Hepatocyte (in vitro differentiated cells): Measurements from ENCODE around the gene DES. TPM values are rescaled to one million over a fixed set of nuclear protein-coding genes. Genes with fewer than 3 reads are reported as not detected.
"Not testable (repeated sequence)": the region's sequence is repeated elsewhere in the genome, so short reads cannot be mapped to it uniquely, and the experiment has no call there.

ENCODE experiments used
- DNase-seq: peaks from one replicate; pipeline ENCODE4 v3.0.0-alpha.2; 2016; ENCODE audit warnings: low spot score
- H2AFZ ChIP-seq: fragments of 200-600 bp; sonication (generic); 2 replicates; pipeline ENCODE4 v1.6.0; 2016; ENCODE audit warnings: antibody characterized with exemption, mild to moderate bottlenecking
- H3K27ac ChIP-seq: fragments of 200-600 bp; sonication (generic); 2 replicates; pipeline ENCODE4 v1.5.1; 2016; ENCODE audit warnings: mild to moderate bottlenecking
- H3K27me3 ChIP-seq: fragments of 200-600 bp; sonication (generic); 2 replicates; pipeline ENCODE4 v1.6.1; 2016
- H3K36me3 ChIP-seq: fragments of 200-600 bp; sonication (generic); replicated peaks from 2 replicates; pipeline ENCODE4 v1.5.1; 2016; ENCODE audit warnings: low read depth; ENCODE audit not compliant: insufficient read depth
- H3K4me1 ChIP-seq: fragments of 200-600 bp; sonication (generic); 2 replicates; pipeline ENCODE4 v1.5.1; 2016; ENCODE audit warnings: mild to moderate bottlenecking, moderate library complexity; ENCODE audit not compliant: insufficient read depth
- H3K4me2 ChIP-seq: fragments of 200-600 bp; sonication (generic); 2 replicates; pipeline ENCODE4 v1.6.0; 2016
- H3K4me3 ChIP-seq: fragments of 200-600 bp; sonication (generic); 2 replicates; pipeline ENCODE4 v1.5.1; 2016; ENCODE audit warnings: mild to moderate bottlenecking
- H3K79me2 ChIP-seq: fragments of 200-600 bp; sonication (generic); 2 replicates; pipeline ENCODE4 v1.6.0; 2017; ENCODE audit warnings: mild to moderate bottlenecking
- H3K9me2 ChIP-seq: fragments of 200-600 bp; sonication (generic); replicated peaks from 2 replicates; pipeline ENCODE4 v1.6.0; 2017; ENCODE audit warnings: mild to moderate bottlenecking; ENCODE audit not compliant: insufficient read depth
- H3K9me3 ChIP-seq: fragments of 200-600 bp; sonication (generic); 2 replicates; pipeline ENCODE4 v1.5.1; 2016; ENCODE audit warnings: low read depth, mild to moderate bottlenecking
- H4K20me1 ChIP-seq: fragments of 200-600 bp; sonication (generic); 2 replicates; pipeline ENCODE4 v1.6.0; 2016; ENCODE audit warnings: mild to moderate bottlenecking; ENCODE audit not compliant: insufficient read depth, poor library complexity, severe bottlenecking
- EZH2 ChIP-seq: fragments of 200-600 bp; sonication (generic); IDR thresholded peaks from 2 replicates; pipeline ENCODE4 v1.6.1; 2016; ENCODE audit warnings: antibody characterized with exemption, mild to moderate bottlenecking, borderline replicate concordance
- EZH2phosphoT487 ChIP-seq: fragments of 200-600 bp; sonication (generic); IDR thresholded peaks from one replicate; pipeline ENCODE4 v1.6.1; 2018; ENCODE audit warnings: antibody characterized with exemption, mild to moderate bottlenecking, low read depth, moderate library complexity; ENCODE audit not compliant: unreplicated experiment, severe bottlenecking
- whole genome bisulfite sequencing: methylation state at CpG from one replicate; pipeline ENCODE4 v1.1.6; 2016; ENCODE audit warnings: low lambda C conversion rate; ENCODE audit errors: missing lambda C conversion rate; 5-methylcytosine and 5-hydroxymethylcytosine counted together
- polyA plus RNA-seq: library from polyadenylated mRNA; unstranded; fragments of >200 nt; fragmentation: Nextera tagmentation; extraction: Ambion mirVana; gene quantifications from 2 replicates; pipeline ENCODE4 v1.2.1, GENCODE V29; 2016
- total RNA-seq: library from RNA; depleted of rRNA; stranded (reverse); fragments of >200 nt; gene quantifications from 2 replicates; pipeline ENCODE4 v1.2.3, GENCODE V29; 2014
- TF ChIP-seq, protein P1 (sequence below): fragments of 200-600 bp; sonication (generic); IDR thresholded peaks from 2 replicates; pipeline ENCODE4 v1.5.1; 2016; ENCODE audit warnings: antibody characterized with exemption, mild to moderate bottlenecking; ENCODE audit not compliant: poor library complexity

The DES gene
- total and polyA plus RNA-seq, 2 experiments from 2014 or later, result 60.9 to 103 TPM

DNA sequence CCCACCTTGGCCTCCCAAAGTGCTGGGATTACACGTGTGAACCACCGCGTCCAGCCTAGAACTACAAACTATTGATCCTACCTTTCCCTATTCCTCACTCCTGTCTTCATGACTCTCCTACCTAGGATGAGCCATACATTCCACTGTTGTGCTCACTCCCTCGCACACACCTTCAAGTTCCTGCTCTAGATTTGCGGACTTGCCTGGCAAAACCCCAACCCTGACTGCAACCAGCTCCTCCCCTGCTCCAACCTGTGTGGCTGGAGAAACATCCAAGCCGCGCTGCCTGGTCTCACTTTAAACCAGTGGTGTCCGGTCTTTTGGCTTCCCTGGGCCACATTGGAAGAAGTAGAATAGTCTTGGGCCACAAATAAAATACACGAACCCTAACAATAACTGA is 25.4 kb upstream of the DES start:
- 93% methylated on average over 9 of the region's 9 CpGs for WGBS
- DNase-seq, result no peak
- no peak for TF ChIP-seq EZH2phosphoT487
- TF ChIP-seq, protein P1, sequence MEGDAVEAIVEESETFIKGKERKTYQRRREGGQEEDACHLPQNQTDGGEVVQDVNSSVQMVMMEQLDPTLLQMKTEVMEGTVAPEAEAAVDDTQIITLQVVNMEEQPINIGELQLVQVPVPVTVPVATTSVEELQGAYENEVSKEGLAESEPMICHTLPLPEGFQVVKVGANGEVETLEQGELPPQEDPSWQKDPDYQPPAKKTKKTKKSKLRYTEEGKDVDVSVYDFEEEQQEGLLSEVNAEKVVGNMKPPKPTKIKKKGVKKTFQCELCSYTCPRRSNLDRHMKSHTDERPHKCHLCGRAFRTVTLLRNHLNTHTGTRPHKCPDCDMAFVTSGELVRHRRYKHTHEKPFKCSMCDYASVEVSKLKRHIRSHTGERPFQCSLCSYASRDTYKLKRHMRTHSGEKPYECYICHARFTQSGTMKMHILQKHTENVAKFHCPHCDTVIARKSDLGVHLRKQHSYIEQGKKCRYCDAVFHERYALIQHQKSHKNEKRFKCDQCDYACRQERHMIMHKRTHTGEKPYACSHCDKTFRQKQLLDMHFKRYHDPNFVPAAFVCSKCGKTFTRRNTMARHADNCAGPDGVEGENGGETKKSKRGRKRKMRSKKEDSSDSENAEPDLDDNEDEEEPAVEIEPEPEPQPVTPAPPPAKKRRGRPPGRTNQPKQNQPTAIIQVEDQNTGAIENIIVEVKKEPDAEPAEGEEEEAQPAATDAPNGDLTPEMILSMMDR, result no peak
- no peak for TF ChIP-seq EZH2
- Histone ChIP-seq H3K9me2 (no peaks in the 10 kb centered on the region), H3K9me3 (no peaks in the 10 kb centered on the region), H3K4me1 (peaks cover 7% of the 10 kb centered on the region), H3K36me3 (no peaks in the 10 kb centered on the region), H2AFZ (no peak overlapping the region), H3K27ac (no peak overlapping the region), H3K4me3 (no peak overlapping the region), H4K20me1 (no peaks in the 10 kb centered on the region), H3K4me2 (no peak overlapping the region), H3K27me3 (no peaks in the 10 kb centered on the region), H3K79me2 (no peaks in the 10 kb centered on the region)

- H2AFZ ChIP-seq, H3K9me3 ChIP-seq, H3K9me2 ChIP-seq, H3K27ac ChIP-seq, H4K20me1 ChIP-seq, H3K79me2 ChIP-seq, H3K36me3 ChIP-seq, H3K4me3 ChIP-seq, DNase-seq, H3K27me3 ChIP-seq, H3K4me2 ChIP-seq: not testable (repeated sequence)
- 93% methylated on average over 9 of the region's 9 CpGs for WGBS
- H3K4me1 ChIP-seq, result peaks cover 23% of the 10 kb centered on the region
Measured at GRCh38 chr2:219395056-219395455, 23.1 kb upstream of the DES start.

- Histone ChIP-seq H3K9me3 (no peaks in the 10 kb centered on the region), H3K4me2 (no peak overlapping the region), H3K4me1 (peaks cover 29% of the 10 kb centered on the region), H3K9me2 (no peaks in the 10 kb centered on the region), H2AFZ (no peak overlapping the region), H3K27ac (no peak overlapping the region), H3K4me3 (no peak overlapping the region), H3K36me3 (no peaks in the 10 kb centered on the region), H3K79me2 (no peaks in the 10 kb centered on the region), H4K20me1 (no peaks in the 10 kb centered on the region), H3K27me3 (no peaks in the 10 kb centered on the region)
- TF ChIP-seq EZH2phosphoT487 (no peak), EZH2 (no peak)
- TF ChIP-seq, protein P1, result no peak
- 94% methylated on average over 3 of the region's 3 CpGs for WGBS
- no peak for DNase-seq
Measured at GRCh38 chr2:219395609-219396008, 22.6 kb upstream of the DES start.

DNA sequence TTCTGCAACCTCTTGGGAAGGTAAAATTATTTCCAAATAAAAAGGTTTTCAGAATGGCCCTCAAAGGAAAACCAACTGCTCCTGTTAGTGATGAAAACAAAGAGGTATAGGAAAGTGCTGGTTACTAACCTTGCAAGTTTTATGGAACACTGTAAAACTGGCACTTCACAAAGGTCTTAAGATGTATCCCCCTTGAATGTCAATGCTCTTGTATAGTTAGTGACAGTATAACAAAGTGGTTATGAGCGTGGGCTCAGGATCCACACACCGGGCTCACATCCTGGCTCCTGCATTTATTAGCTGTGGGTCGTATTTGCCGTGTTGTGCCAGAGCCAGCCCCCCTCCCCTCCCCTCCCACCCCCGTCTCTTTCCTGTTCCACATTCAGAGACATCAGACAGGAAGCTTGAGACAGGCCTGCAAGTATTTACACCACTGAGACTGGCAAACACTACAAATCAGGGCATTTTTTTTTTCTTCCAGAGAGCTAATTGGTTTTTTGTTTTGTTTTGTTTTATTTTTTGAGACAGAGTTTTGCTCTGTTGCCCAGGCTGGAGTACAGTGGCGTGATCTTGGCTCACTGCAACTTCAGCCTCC is 21.2 kb upstream of the DES start:
- Histone ChIP-seq H3K27ac (peak overlapping the region; percentile 66), H3K4me1 (peaks cover 36% of the 10 kb centered on the region), H2AFZ (no peak overlapping the region), H3K4me2 (no peak overlapping the region), H4K20me1 (no peaks in the 10 kb centered on the region), H3K27me3 (no peaks in the 10 kb centered on the region), H3K9me2 (no peaks in the 10 kb centered on the region), H3K4me3 (no peak overlapping the region), H3K9me3 (no peaks in the 10 kb centered on the region), H3K79me2 (no peaks in the 10 kb centered on the region), H3K36me3 (no peaks in the 10 kb centered on the region)
- WGBS, result 47% methylated on average over 6 of the region's 6 CpGs
- no peak for TF ChIP-seq EZH2phosphoT487
- TF ChIP-seq, protein P1, result no peak
- TF ChIP-seq EZH2, result no peak
- no peak for DNase-seq
